MG63 (cell line): ENCODE results near the gene PRUNE1. TPM values are rescaled to one million over a fixed set of nuclear protein-coding genes. Genes with fewer than 3 reads are reported as not detected.
A peak's percentile ranks its signal among the peaks of the same experiment; 100 is the strongest.

Experiments
- DNase-seq: peaks from one replicate; pipeline ENCODE4 v3.0.0-alpha.2; 2020
- H3K27me3 ChIP-seq: fragments of 250-450 bp; sonication (Bioruptor Pico); 2 replicates; pipeline ENCODE4 v1.5.1; 2020; ENCODE audit warnings: mild to moderate bottlenecking, moderate library complexity
- H3K36me3 ChIP-seq: fragments of 250-450 bp; sonication (Bioruptor Pico); 2 replicates; pipeline ENCODE4 v1.5.1; 2020; ENCODE audit warnings: mild to moderate bottlenecking, moderate library complexity
- H3K4me3 ChIP-seq: fragments of 250-450 bp; sonication (Bioruptor Pico); 2 replicates; pipeline ENCODE4 v1.5.1; 2020; ENCODE audit warnings: mild to moderate bottlenecking, moderate library complexity
- H3K9me3 ChIP-seq: fragments of 250-450 bp; sonication (Bioruptor Pico); 2 replicates; pipeline ENCODE4 v1.5.1; 2020; ENCODE audit warnings: mild to moderate bottlenecking, moderate library complexity
- total RNA-seq: library from RNA; depleted of rRNA; stranded (reverse); fragments of >200 nt; shearing (Covaris generic); gene quantifications from 2 replicates; pipeline ENCODE4 v1.2.3, GENCODE V29; 2014; ENCODE audit warnings: low replicate concordance; rRNA removed

PRUNE1 gene, protein sequence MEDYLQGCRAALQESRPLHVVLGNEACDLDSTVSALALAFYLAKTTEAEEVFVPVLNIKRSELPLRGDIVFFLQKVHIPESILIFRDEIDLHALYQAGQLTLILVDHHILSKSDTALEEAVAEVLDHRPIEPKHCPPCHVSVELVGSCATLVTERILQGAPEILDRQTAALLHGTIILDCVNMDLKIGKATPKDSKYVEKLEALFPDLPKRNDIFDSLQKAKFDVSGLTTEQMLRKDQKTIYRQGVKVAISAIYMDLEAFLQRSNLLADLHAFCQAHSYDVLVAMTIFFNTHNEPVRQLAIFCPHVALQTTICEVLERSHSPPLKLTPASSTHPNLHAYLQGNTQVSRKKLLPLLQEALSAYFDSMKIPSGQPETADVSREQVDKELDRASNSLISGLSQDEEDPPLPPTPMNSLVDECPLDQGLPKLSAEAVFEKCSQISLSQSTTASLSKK
- 7.5 and 8.1 TPM in 2 replicates for total RNA-seq

- peak; percentile 98 for DNase-seq
- peaks cover 8% of the 10 kb centered on the region for H3K36me3 ChIP-seq
- peak within 1 kb of the TSS; percentile 85 for H3K4me3 ChIP-seq
- H3K27me3 ChIP-seq = no peaks in the 10 kb centered on the region
- H3K9me3 ChIP-seq = no peaks in the 10 kb centered on the region
These were observed at the start of gene PRUNE1 for GRCh38 chr1:151008244-151009205. PRUNE1 (plus strand) TSS chr1:151008449; CDS start chr1:151008633, 184 bp downstream.

- peaks cover 89% of the 10 kb centered on the region for H3K36me3 ChIP-seq
- no peaks in the 10 kb centered on the region for H3K27me3 ChIP-seq
- no peaks in the 10 kb centered on the region for H3K9me3 ChIP-seq
- no peak for DNase-seq
- H3K4me3 ChIP-seq = no peak overlapping the region
These were observed 47.6 kb upstream of the PRUNE1 start for GRCh38 chr1:150960646-150961045.

DNA sequence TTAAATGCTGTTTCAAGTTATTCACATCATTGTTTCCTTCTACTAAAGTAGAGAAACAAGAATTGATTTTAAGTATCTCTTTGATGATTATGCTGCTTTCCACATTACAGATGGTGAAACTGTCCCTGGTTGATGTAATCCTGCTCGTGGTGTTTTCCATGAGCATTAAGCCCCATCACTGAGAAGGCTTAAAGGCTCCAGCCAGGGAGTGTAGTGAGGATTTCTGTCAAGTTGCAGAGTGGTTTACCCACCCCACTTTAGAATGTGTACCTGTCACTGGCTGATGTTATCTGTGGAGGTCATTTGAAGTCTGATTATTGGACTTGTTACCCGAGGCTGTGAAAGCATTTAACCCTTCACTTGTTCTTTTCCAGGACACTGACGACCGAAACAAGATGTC is 46.5 kb upstream of the PRUNE1 start:
- no peaks in the 10 kb centered on the region for H3K27me3 ChIP-seq
- no peak for DNase-seq
- H3K9me3 ChIP-seq = no peaks in the 10 kb centered on the region
- peaks cover 91% of the 10 kb centered on the region for H3K36me3 ChIP-seq
- H3K4me3 ChIP-seq = no peak overlapping the region

- no peak for DNase-seq
- H3K4me3 ChIP-seq = no peak overlapping the region
- peaks cover 97% of the 10 kb centered on the region for H3K36me3 ChIP-seq
- no peaks in the 10 kb centered on the region for H3K9me3 ChIP-seq
- no peaks in the 10 kb centered on the region for H3K27me3 ChIP-seq
These were observed 44.7 kb upstream of the PRUNE1 start for GRCh38 chr1:150963321-150964163.

DNA sequence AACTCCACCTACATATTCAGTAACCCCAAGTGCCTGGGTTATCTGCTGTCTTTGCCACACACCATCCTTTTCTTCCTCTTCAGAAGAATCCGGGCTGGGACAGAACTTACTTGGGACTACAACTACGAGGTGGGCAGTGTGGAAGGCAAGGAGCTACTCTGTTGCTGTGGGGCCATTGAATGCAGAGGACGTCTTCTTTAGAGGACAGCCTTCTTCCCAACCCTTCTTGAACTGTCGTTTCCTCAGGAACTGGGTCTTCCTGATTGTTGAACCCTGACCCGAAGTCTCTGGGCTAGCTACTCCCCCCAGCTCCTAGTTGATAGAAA is 44.1 kb upstream of the PRUNE1 start:
- H3K4me3 ChIP-seq = no peak overlapping the region
- H3K36me3 ChIP-seq = peaks cover 97% of the 10 kb centered on the region
- H3K27me3 ChIP-seq = no peaks in the 10 kb centered on the region
- no peaks in the 10 kb centered on the region for H3K9me3 ChIP-seq
- no peak for DNase-seq

GRCh38 chr1:150965605-150966004 is 42.6 kb upstream of the PRUNE1 start:
- peaks cover 96% of the 10 kb centered on the region for H3K36me3 ChIP-seq
- no peaks in the 10 kb centered on the region for H3K27me3 ChIP-seq
- DNase-seq = no peak
- H3K9me3 ChIP-seq = no peaks in the 10 kb centered on the region
- no peak overlapping the region for H3K4me3 ChIP-seq

- no peaks in the 10 kb centered on the region for H3K9me3 ChIP-seq
- peaks cover 96% of the 10 kb centered on the region for H3K36me3 ChIP-seq
- DNase-seq = no peak
- H3K27me3 ChIP-seq = no peaks in the 10 kb centered on the region
- H3K4me3 ChIP-seq = no peak overlapping the region
These were observed 42.2 kb upstream of the PRUNE1 start for GRCh38 chr1:150966011-150966410.

GRCh38 chr1:150967936-150968335 is 40.3 kb upstream of the PRUNE1 start:
- no peak overlapping the region for H3K4me3 ChIP-seq
- no peaks in the 10 kb centered on the region for H3K27me3 ChIP-seq
- H3K36me3 ChIP-seq = peaks cover 92% of the 10 kb centered on the region
- DNase-seq = no peak
- H3K9me3 ChIP-seq = no peaks in the 10 kb centered on the region

GRCh38 chr1:150968491-150968890 is 39.8 kb upstream of the PRUNE1 start:
- Histone ChIP-seq H3K36me3 (peaks cover 92% of the 10 kb centered on the region), H3K27me3 (no peaks in the 10 kb centered on the region), H3K9me3 (no peaks in the 10 kb centered on the region), H3K4me3 (no peak overlapping the region)
- DNase-seq = no peak

DNA sequence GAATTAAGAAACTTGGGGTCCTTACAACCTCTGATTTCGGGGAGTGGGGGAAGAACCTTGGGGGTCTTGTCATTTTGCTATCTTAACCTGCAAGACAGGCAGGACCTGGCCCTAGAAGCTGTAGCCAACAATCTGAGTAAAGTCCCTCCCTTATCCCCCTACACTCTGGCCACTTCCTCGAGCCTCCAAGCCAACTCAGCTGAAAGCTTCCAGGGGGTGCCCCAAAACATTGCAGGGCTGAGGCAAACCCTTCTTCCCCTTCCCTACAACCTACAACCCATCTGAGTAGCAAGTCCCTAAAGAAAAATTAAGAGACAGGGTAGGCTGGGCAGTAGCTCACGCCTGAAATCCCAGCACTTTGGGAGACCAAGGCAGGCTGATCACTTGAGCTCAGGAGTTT is 38.6 kb upstream of the PRUNE1 start:
- DNase-seq = no peak
- Histone ChIP-seq H3K9me3 (no peaks in the 10 kb centered on the region), H3K27me3 (no peaks in the 10 kb centered on the region), H3K36me3 (peaks cover 84% of the 10 kb centered on the region), H3K4me3 (no peak overlapping the region)

DNA sequence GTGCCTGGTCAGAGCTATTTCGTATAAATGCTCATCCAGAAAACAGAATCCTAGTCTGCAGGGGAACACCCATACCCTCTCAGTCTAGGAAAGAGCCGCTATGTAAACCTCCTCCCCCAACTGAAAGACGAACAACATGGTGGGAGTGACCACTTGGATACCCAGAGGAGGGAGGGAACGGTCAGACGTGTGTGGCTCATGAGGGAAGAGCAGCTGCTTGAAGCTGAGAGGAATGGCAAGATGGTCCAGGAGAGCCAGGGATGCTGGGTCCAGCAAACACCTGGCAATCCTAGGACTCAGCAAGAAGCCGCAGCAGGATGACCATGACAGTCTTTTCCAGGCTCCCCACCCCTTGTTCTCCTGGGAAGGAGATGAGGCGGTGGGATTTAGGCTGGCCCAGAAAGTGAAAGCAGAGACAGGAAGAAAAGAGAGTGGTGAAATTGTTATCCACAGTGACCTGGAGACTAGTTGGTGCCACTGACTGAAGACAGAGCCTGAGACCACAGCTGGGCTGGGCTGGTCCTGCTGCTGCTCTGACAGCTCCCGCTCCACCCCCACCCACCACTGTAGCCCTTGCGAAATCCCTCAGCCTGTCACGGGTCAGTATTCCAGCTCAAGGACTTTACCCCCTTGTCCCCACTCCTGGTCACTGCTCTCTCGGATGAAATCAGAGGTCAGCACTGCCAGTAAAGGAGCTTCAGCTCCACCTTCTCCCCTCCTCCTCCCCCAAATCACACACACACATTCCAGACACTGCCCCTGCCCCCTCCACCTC is 37.3 kb upstream of the PRUNE1 start:
- Histone ChIP-seq H3K36me3 (peaks cover 71% of the 10 kb centered on the region), H3K9me3 (no peaks in the 10 kb centered on the region), H3K27me3 (no peaks in the 10 kb centered on the region), H3K4me3 (no peak overlapping the region)
- DNase-seq = no peak

GRCh38 chr1:150971583-150972416 is 36.4 kb upstream of the PRUNE1 start:
- Histone ChIP-seq H3K4me3 (no peak overlapping the region), H3K9me3 (no peaks in the 10 kb centered on the region), H3K27me3 (no peaks in the 10 kb centered on the region), H3K36me3 (peaks cover 63% of the 10 kb centered on the region)
- DNase-seq = peak; percentile 42

DNA sequence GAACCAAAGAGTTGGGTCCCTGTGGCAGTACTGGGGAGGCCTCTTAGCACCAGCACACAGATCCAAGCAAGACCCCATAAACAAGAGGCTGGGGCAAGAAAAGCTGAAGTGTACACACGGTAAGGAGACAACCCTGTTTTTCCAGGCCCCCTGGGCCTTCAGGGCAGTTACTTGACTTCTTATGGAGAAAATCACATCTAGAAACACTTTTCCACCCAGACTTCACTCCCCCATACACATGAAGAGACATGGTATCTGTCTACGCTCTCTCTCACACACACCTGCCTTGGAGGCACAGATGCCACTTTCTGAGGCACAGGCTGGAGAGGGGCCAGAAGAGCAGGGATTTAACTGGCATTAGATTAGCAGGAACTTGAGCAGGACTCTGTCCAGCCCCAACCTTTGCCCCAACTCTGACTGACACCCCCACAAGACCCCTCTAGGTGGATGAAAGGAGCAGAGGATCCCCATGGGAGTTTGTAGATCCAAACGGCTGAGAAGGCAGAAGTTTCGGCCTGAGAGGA is 35.8 kb upstream of the PRUNE1 start:
- no peak for DNase-seq
- no peaks in the 10 kb centered on the region for H3K27me3 ChIP-seq
- H3K36me3 ChIP-seq = peaks cover 57% of the 10 kb centered on the region
- peak overlapping the region; percentile 82 for H3K4me3 ChIP-seq
- H3K9me3 ChIP-seq = no peaks in the 10 kb centered on the region

- H3K27me3 ChIP-seq = no peaks in the 10 kb centered on the region
- DNase-seq = peak; percentile 46
These were observed 34.9 kb upstream of the PRUNE1 start for GRCh38 chr1:150973258-150973835.

More at GRCh38 chr1:150973258-150973835, 34.9 kb upstream of the PRUNE1 start:
- H3K36me3 ChIP-seq = peaks cover 48% of the 10 kb centered on the region
- H3K4me3 ChIP-seq = peak overlapping the region; percentile 82
- no peaks in the 10 kb centered on the region for H3K9me3 ChIP-seq
